Suprapubic skin (tissue), 4 donors: Measurements from ENCODE around the gene LRP2BP.

ENCODE experiments used
- EP300 ChIP-seq: sonication (generic); formaldehyde crosslinking; IDR thresholded peaks from one replicate; pipeline ENCODE4 v1.6.1; 2017; ENCODE audit warnings: antibody characterized with exemption
- POLR2A ChIP-seq, 2 donors: fragments of 450-650 bp; IDR thresholded peaks; one replicate each; pipeline ENCODE4 v1.6.1; 2017; ENCODE audit warnings: antibody characterized with exemption in 2 of 2, mild to moderate bottlenecking in 2 of 2, moderate library complexity in 2 of 2
- POLR2AphosphoS5 ChIP-seq, 3 donors: sonication (generic); formaldehyde crosslinking; IDR thresholded peaks; one replicate each; pipeline ENCODE4 v1.6.1; 2017; ENCODE audit warnings: antibody characterized with exemption in 3 of 3
- TF ChIP-seq, protein P1 (sequence below), 2 donors: fragments of 200-600 bp in 1 of 2; fragments of 450-650 bp in 1 of 2; sonication (generic) in 1 of 2; IDR thresholded peaks; one replicate each; pipeline ENCODE4 v1.5.1; 2016 to 2019; ENCODE audit warnings: antibody characterized with exemption in 2 of 2, mild to moderate bottlenecking in 1 of 2, moderate library complexity in 1 of 2

DNA sequence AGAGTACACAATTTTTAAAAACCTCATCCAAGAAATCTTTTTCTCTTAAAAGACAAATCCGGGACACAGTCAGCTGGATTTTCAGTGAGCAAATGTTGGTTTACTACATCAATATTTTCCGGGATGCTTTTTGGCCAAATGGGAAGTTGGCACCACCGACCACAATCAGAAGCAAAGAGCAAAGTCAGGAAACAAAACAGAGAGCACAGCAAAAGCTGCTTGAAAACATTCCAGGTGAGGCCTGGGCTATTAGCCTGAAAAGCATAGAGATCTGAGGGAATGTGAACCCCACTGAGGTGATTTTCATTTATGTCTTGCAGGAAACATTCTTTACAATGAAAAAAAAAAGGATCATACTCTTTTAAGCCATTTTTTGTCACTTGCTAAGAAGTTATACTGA, 33.9 kb downstream of the LRP2BP start:
- TF ChIP-seq, protein P1, sequence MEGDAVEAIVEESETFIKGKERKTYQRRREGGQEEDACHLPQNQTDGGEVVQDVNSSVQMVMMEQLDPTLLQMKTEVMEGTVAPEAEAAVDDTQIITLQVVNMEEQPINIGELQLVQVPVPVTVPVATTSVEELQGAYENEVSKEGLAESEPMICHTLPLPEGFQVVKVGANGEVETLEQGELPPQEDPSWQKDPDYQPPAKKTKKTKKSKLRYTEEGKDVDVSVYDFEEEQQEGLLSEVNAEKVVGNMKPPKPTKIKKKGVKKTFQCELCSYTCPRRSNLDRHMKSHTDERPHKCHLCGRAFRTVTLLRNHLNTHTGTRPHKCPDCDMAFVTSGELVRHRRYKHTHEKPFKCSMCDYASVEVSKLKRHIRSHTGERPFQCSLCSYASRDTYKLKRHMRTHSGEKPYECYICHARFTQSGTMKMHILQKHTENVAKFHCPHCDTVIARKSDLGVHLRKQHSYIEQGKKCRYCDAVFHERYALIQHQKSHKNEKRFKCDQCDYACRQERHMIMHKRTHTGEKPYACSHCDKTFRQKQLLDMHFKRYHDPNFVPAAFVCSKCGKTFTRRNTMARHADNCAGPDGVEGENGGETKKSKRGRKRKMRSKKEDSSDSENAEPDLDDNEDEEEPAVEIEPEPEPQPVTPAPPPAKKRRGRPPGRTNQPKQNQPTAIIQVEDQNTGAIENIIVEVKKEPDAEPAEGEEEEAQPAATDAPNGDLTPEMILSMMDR (IDR thresholded peaks at IDR 0.05) = no peak
- no peak for TF ChIP-seq POLR2A (IDR thresholded peaks at IDR 0.05)
- TF ChIP-seq EP300 = no peak
- TF ChIP-seq POLR2AphosphoS5 (IDR thresholded peaks at IDR 0.05) = no peak
